Tibial nerve (tissue), 4 donors: ENCODE measurements around the gene TBC1D2B. TPM values are rescaled to one million over a fixed set of nuclear protein-coding genes. Genes with fewer than 3 reads are reported as not detected.
"Not testable (repeated sequence)": the region's sequence is repeated elsewhere in the genome, so short reads cannot be mapped to it uniquely, and the experiment has no call there.

Source experiments
- DNase-seq, 2 donors: peaks; one replicate each; pipeline ENCODE4 v3.0.0-alpha.2; 2019; ENCODE audit warnings: low spot score in 2 of 2
- H3K27ac ChIP-seq, 4 donors: fragments of 200-600 bp; sonication (generic) in 3 of 4; one replicate each; pipeline ENCODE4 v1.5.1; 2017 to 2019; ENCODE audit warnings: mild to moderate bottlenecking in 1 of 4
- H3K27me3 ChIP-seq, 2 donors: fragments of 200-600 bp; sonication (generic) in 1 of 2; one replicate each; pipeline versions ENCODE4 v1.5.1 to v1.6.0; 2017 to 2019
- H3K36me3 ChIP-seq, 3 donors: fragments of 200-600 bp; sonication (generic); one replicate each; pipeline ENCODE4 v1.5.1; 2018 to 2019
- H3K4me1 ChIP-seq, 4 donors: fragments of 200-600 bp; sonication (generic) in 3 of 4; one replicate each; pipeline ENCODE4 v1.5.1; 2017 to 2019
- H3K4me3 ChIP-seq, 4 donors: fragments of 200-600 bp; sonication (generic) in 3 of 4; one replicate each; pipeline ENCODE4 v1.5.1; 2017 to 2019; ENCODE audit warnings: mild to moderate bottlenecking in 1 of 4, moderate library complexity in 1 of 4
- H3K9me3 ChIP-seq, 4 donors: fragments of 200-600 bp; sonication (generic) in 3 of 4; one replicate each; pipeline ENCODE4 v1.5.1; 2017 to 2019
- EP300 ChIP-seq, 2 donors: sonication (generic); formaldehyde crosslinking; IDR thresholded peaks; one replicate each; pipeline ENCODE4 v1.6.1; 2017; ENCODE audit warnings: antibody characterized with exemption in 2 of 2, mild to moderate bottlenecking in 1 of 2
- POLR2A ChIP-seq, 2 donors: fragments of 450-650 bp; IDR thresholded peaks; one replicate each; pipeline ENCODE4 v1.6.1; 2017; ENCODE audit warnings: antibody characterized with exemption in 2 of 2, mild to moderate bottlenecking in 2 of 2, moderate library complexity in 2 of 2
- WGBS, 2 donors: methylation state at CpG; one replicate each; pipeline ENCODE4 v1.1.5; 2018; 5-methylcytosine and 5-hydroxymethylcytosine counted together
- total RNA-seq, 4 donors: library from RNA; depleted of rRNA; stranded (reverse); fragments of >200 nt; gene quantifications; one replicate each; pipeline ENCODE4 v1.1.0, GENCODE V29; 2016
- TF ChIP-seq, protein P1 (sequence below), 5 experiments: fragments of 200-600 bp in 3 of 5; fragments of 450-650 bp in 2 of 5; sonication (generic) in 3 of 5; IDR thresholded peaks; one replicate each; pipeline ENCODE4 v1.5.1; 2016 to 2019; ENCODE audit warnings: antibody characterized with exemption in 5 of 5, mild to moderate bottlenecking in 3 of 5, moderate library complexity in 2 of 5

TBC1D2B gene
- total RNA-seq, 4 donors from 2014 or later: 64.5 to 127 (median 94.5) TPM

DNA sequence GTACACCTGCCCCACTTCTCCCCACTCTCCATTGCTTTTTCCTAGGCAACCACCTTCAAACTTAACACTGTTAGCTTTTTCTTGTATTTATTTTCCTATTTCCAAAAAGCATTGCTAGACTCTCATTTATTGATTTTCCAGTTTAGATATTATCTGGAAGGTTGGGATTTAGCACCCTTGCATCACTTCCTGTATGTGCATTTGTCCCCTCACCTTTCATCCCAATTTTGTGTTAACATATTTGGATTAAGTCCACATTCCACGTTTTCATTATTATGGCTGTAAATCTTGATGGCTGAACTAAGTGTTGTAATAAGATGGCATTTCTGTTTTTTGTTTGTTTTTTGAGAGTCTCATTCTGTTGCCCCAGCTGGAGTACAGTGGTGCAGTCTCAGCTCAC lies 109.7 kb downstream of the TBC1D2B start:
- Histone ChIP-seq H3K4me1 (peaks cover 0 to 7% (median 0%) of the 10 kb centered on the region in 4 donors), H3K9me3 (peaks cover 0 to 5% (median 0%) of the 10 kb centered on the region in 4 donors), H3K36me3 (no peaks in the 10 kb centered on the region), H3K4me3 (no peak overlapping the region), H3K27me3 (no peaks in the 10 kb centered on the region), H3K27ac (no peak overlapping the region)
- DNase-seq: no peak
- WGBS, 2 donors: 41 to 58% methylated on average over 1 of the region's 1 CpG
- TF ChIP-seq, protein P1, sequence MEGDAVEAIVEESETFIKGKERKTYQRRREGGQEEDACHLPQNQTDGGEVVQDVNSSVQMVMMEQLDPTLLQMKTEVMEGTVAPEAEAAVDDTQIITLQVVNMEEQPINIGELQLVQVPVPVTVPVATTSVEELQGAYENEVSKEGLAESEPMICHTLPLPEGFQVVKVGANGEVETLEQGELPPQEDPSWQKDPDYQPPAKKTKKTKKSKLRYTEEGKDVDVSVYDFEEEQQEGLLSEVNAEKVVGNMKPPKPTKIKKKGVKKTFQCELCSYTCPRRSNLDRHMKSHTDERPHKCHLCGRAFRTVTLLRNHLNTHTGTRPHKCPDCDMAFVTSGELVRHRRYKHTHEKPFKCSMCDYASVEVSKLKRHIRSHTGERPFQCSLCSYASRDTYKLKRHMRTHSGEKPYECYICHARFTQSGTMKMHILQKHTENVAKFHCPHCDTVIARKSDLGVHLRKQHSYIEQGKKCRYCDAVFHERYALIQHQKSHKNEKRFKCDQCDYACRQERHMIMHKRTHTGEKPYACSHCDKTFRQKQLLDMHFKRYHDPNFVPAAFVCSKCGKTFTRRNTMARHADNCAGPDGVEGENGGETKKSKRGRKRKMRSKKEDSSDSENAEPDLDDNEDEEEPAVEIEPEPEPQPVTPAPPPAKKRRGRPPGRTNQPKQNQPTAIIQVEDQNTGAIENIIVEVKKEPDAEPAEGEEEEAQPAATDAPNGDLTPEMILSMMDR (IDR thresholded peaks at IDR 0.05): no peak
- no peak for TF ChIP-seq POLR2A (IDR thresholded peaks at IDR 0.05)
- no peak for TF ChIP-seq EP300 (IDR thresholded peaks at IDR 0.05)

- not testable (repeated sequence) for H3K36me3 ChIP-seq, H3K4me1 ChIP-seq, H3K27me3 ChIP-seq, H3K9me3 ChIP-seq, DNase-seq, H3K4me3 ChIP-seq, H3K27ac ChIP-seq
- 55 to 65% methylated on average over 5 of the region's 5 CpGs for WGBS, 2 donors
Observed at GRCh38 chr15:77967235-77967615, 110.3 kb downstream of the TBC1D2B start.

DNA sequence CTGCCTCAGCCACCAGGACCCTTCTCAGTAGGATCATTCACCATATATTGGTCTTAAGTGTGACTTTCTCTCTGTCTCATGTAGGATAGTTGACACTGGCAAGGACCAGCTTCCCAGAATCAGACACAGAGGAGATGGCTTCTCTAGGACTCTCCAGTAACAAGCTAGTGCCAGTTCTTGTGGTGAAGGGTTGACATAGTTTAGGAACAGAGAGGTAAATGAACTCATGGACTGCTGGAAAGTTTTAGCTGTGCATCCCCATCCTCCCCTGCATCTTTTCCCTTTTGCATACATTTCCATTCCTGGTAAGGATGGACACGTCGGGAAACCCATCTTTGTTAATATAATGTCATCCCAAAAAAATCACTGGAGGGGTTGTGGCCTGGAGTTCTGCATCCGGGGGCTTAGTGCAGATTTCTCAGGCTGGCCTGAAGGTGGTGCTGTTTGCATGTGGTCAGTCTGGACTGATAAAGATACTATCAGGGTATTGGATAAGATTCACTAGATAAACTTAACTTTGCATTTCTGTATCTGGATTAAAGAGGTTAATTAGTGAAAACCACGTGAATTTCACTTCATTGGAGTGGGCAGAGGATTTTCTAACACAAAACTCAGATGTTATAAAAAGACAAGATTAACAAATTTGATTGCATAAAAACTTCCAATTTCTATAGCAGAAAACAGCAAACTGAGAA lies 110.8 kb downstream of the TBC1D2B start:
- Histone ChIP-seq H3K27me3 (no peaks in the 10 kb centered on the region), H3K4me3 (no peak overlapping the region), H3K27ac (no peak overlapping the region), H3K4me1 (peaks cover 0 to 7% (median 0%) of the 10 kb centered on the region in 4 donors), H3K9me3 (peaks cover 0 to 5% (median 0%) of the 10 kb centered on the region in 4 donors), H3K36me3 (no peaks in the 10 kb centered on the region)
- 3 to 5% methylated on average over 4 of the region's 4 CpGs for WGBS, 2 donors
- DNase-seq: no peak
- TF ChIP-seq POLR2A (IDR thresholded peaks at IDR 0.05) (no peak), EP300 (IDR thresholded peaks at IDR 0.05) (no peak)
- TF ChIP-seq, protein P1 (IDR thresholded peaks at IDR 0.05): peak; percentile 70 to 89 (median 76)

DNA sequence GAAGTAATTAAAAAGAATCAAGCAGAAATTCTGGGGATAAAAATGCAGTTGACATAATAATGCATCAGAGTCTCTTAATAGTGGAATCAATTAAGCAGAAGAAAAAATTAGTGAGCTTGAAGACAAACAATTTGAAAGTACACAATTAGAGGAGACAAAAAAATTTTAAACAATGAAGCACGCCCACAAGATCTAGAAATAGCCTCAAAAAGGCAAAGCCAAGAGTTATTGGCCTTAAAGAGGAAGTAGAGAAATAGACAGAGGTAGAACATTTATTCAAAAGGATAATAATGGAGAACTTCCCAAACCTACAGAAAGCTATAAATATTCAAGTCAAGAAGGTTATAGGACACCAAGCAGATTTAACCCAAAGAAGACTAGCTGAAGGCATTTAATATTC lies 113.3 kb downstream of the TBC1D2B start:
- no peak overlapping the region for H3K4me3 ChIP-seq

DNA sequence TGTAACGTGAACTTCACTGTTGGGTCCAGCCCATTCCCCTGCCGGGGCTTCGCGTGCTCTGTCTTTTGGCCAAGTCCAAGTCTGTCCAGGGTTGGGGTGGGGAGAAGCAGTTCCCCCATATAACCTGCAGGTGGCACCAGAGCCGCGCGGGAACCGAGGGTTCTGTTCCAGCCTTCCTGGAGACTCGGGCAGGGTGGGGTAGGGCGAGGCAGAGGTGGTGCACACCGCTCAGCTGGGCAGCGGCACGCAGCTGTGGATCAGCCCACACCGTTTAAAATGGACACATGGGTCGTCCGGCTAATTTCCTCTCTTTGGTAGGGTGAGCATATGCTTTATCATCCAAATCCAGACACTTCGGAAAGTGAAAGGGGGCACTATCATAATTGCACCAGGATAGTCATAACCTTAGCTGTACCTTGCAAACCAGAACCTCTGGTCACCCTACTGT lies 118.1 kb downstream of the TBC1D2B start:
- Histone ChIP-seq H3K27ac (no peak overlapping the region), H3K4me1 (peaks cover 0 to 7% (median 0%) of the 10 kb centered on the region in 4 donors), H3K9me3 (no peaks in the 10 kb centered on the region), H3K36me3 (no peaks in the 10 kb centered on the region), H3K4me3 (peak overlapping the region in 3 of 4 donors; percentile 8 to 31 (median 24)), H3K27me3 (no peaks in the 10 kb centered on the region)
- TF ChIP-seq, protein P1 (IDR thresholded peaks at IDR 0.05): peak; percentile 94 to 98 (median 96)
- TF ChIP-seq POLR2A (IDR thresholded peaks at IDR 0.05): no peak
- peak; percentile 49 to 65 for DNase-seq
- 6 to 7% methylated on average over 8 to 16 of the region's 17 CpGs for WGBS, 2 donors

More for the DNA sequence above, 113.3 kb downstream of the TBC1D2B start:
- Histone ChIP-seq H3K27ac (no peak overlapping the region), H3K4me1 (peaks cover 0 to 5% (median 0%) of the 10 kb centered on the region in 4 donors), H3K27me3 (no peaks in the 10 kb centered on the region), H3K36me3 (no peaks in the 10 kb centered on the region), H3K9me3 (peaks cover 0 to 5% (median 0%) of the 10 kb centered on the region in 4 donors)
- WGBS, 2 donors: 68 to 69% methylated on average over 1 of the region's 1 CpG
- DNase-seq: no peak
- no peak for TF ChIP-seq POLR2A (IDR thresholded peaks at IDR 0.05)
- no peak for TF ChIP-seq EP300 (IDR thresholded peaks at IDR 0.05)
- TF ChIP-seq, protein P1 (IDR thresholded peaks at IDR 0.05): no peak

- WGBS, 2 donors: 62 to 65% methylated on average over 7 of the region's 7 CpGs
Observed at GRCh38 chr15:77958716-77959431, 118.6 kb downstream of the TBC1D2B start.

DNA sequence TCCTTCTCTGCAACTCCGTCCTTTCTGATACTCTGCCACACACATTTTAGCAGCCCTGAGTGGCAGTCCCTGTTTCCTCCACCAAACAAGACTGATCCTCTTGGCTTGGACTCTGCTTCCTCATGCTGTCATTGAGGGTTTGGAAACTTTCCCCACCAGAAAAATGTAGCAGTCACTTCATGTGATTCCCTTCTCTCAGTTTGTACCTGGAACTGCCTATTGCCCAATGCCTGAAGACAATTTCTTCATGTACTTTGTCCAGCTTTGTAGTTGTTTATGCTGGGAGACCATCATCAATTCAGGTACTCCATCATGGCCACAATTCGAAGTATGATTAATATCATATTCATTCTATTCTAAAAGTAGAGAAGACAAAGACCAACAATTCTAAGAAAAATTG lies 119.5 kb downstream of the TBC1D2B start:
- WGBS, 2 donors: 91 to 95% methylated on average over 2 of the region's 2 CpGs
- H3K4me1 ChIP-seq, H3K9me3 ChIP-seq, H3K27ac ChIP-seq, H3K27me3 ChIP-seq, H3K4me3 ChIP-seq, DNase-seq, H3K36me3 ChIP-seq: not testable (repeated sequence)

More at GRCh38 chr15:77958716-77959431, 118.6 kb downstream of the TBC1D2B start:
- not testable (repeated sequence) for H3K9me3 ChIP-seq, H3K27me3 ChIP-seq, DNase-seq, H3K36me3 ChIP-seq, H3K4me1 ChIP-seq, H3K4me3 ChIP-seq, H3K27ac ChIP-seq

GRCh38 chr15:77953926-77954325 lies 123.6 kb downstream of the TBC1D2B start:
- H3K4me3 ChIP-seq, DNase-seq, H3K9me3 ChIP-seq, H3K4me1 ChIP-seq, H3K36me3 ChIP-seq, H3K27me3 ChIP-seq, H3K27ac ChIP-seq: not testable (repeated sequence)
- WGBS, 2 donors: 59 to 79% methylated on average over 5 of the region's 5 CpGs
